Erythroblast (primary cell): ENCODE results near the gene OR6P1.
A peak's percentile ranks its signal among the peaks of the same experiment; 100 is the strongest.

Experiments
- DNase-seq, 2 experiments: peaks; one replicate each; lab custom pipeline; 2025; lab: John Stamatoyannopoulos, UW
- GATA1 ChIP-seq: IDR thresholded peaks from 2 replicates; pipeline ENCODE4 v1.6.1; 2011; ENCODE audit warnings: low read depth, mild to moderate bottlenecking, control low read depth, low read length, moderate library complexity
- POLR2A ChIP-seq: IDR thresholded peaks from 2 replicates; pipeline ENCODE4 v1.6.1; 2011; ENCODE audit warnings: mild to moderate bottlenecking, low read length

Gene OR6P1

DNA sequence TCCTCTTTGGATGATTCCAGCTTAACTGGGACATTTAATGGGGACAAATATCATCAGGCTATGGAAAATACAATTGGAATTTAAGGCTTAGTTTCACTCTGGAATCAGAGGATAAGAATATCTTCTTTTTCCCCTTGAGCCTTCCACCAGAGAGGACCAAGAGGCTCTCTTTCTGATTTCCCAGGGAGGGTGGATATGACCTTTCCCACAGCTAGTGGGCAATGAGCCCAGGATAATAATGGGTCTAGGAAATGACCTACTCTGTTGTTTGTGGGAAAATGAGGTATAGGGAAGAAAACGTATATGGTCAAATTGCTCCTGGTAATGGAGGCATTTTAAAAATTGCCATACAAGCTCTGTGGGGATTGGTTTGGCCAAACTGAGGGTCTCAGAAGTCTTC, 18.1 kb downstream of the OR6P1 start:
- TF ChIP-seq POLR2A: no peak
- DNase-seq: no peak

DNA sequence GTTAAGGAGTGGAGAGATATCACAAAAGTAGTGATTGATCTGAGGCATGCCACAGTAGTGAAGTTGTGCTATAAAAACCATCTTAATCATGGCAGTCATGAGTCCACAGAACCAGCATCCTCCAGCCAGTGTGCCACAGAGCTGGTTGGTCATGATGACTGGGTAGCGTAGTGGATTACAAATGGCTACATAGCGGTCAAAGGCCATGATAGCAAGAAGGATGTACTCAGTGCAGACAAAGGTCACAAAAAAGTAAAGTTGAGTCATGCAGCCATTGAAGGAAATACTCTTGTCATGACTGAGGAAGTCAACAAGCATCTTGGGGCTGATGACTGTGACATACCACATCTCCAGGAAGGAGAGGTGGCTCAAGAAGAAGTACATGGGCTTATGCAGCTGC, 22.8 kb downstream of the OR6P1 start:
- TF ChIP-seq POLR2A (no peak), GATA1 (no peak)
- no peak for DNase-seq

- no peak for DNase-seq
- TF ChIP-seq POLR2A (no peak), GATA1 (no peak)
These were observed 32.8 kb downstream of the OR6P1 start for GRCh38 chr1:158537609-158538008.

DNA sequence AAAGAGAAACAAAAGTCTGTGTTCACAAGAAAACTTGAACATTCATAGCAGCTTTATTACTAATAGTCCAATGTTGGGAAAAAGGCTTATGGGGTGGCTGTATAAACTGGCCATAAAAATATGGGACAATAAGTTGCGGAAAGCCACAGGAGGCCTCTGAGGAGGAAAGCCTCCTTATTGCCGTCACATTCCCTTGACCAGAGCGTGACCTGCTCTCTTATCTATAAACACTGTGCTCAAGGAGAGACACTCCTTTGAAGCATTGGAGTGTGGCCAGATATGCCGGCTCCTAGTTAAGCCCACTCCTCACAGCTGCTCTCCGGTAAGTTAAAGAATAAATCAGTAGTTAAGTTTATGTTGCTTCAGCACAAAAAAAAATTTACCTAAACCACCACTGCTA, 35.9 kb downstream of the OR6P1 start:
- TF ChIP-seq GATA1: no peak
- no peak for TF ChIP-seq POLR2A
- DNase-seq: no peak

GRCh38 chr1:158527190-158527815, 43.1 kb downstream of the OR6P1 start:
- DNase-seq: peak; percentile 41 to 61
- TF ChIP-seq POLR2A: no peak

GRCh38 chr1:158521666-158522058, 48.7 kb downstream of the OR6P1 start:
- TF ChIP-seq GATA1 (no peak), POLR2A (no peak)
- DNase-seq: no peak

GRCh38 chr1:158520955-158521665, 49.3 kb downstream of the OR6P1 start:
- no peak for TF ChIP-seq GATA1
- TF ChIP-seq POLR2A: no peak
- no peak for DNase-seq

DNA sequence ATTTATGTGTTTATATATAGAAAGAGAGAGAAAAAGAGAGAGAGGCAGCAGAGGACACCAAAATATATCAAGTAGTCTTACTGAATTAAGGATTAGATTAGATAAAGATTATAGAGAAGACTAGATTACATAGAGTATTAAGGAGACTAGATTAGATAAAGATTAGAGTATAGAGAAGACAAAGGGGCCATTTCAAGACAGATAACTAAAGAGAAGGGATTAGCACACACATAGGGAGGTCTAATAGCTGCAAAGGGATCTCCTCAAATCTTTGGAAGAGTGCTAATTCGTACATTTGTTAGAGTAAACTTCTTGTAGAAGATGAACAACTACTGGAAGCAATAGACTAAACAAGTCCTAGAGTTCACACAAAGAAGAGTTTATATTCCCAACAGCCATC, 50.4 kb downstream of the OR6P1 start:
- DNase-seq: no peak
- no peak for TF ChIP-seq GATA1
- TF ChIP-seq POLR2A: no peak

DNA sequence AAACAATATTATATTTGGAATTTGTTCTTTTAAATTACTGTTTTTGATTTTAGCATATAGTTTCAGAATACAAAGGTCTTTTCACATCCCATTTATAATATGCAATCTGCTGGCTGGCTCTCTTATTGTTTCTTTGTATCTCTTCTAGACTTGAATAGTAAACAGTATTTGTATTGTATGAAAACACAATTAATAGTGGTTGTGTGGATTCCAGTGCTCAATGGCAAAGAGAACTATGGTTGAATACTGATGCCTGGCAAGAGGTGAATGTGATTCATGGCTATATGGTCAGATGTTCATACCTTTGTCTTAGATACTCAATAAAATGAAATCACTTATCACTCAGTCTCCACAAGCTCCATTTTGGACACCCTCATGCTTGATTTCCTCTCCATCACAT, 53.4 kb downstream of the OR6P1 start:
- TF ChIP-seq POLR2A (no peak), GATA1 (no peak)
- DNase-seq: no peak
